ENCODE results near the gene MYO9A. TPM values are rescaled to one million over a fixed set of nuclear protein-coding genes. Genes with fewer than 3 reads are reported as not detected.

Gene MYO9A
- total RNA-seq = 10 to 100 TPM; 32.8 to 35.8 (median 34.7) TPM
- 4.9 TPM for polyA plus RNA-seq
- long read RNA-seq, donor 1, partial matches to known transcripts = 4 of 8 reads
- long read RNA-seq, donor 1, other reads (novel, unspliced or antisense) = 4 of 8 reads
- long read RNA-seq, donor 2, partial matches to known transcripts = 2 of 5 reads
- long read RNA-seq, donor 2, other reads (novel, unspliced or antisense) = 3 of 5 reads
- long read RNA-seq, donor 3, full-length matches to known transcripts = 2 of 34 reads
- long read RNA-seq, donor 3, partial matches to known transcripts = 16 of 34 reads
- long read RNA-seq, donor 3, other reads (novel, unspliced or antisense) = 16 of 34 reads
- long read RNA-seq, donor 4, partial matches to known transcripts = 0 of 2 reads
- long read RNA-seq, donor 4, other reads (novel, unspliced or antisense) = 2 of 2 reads

DNA sequence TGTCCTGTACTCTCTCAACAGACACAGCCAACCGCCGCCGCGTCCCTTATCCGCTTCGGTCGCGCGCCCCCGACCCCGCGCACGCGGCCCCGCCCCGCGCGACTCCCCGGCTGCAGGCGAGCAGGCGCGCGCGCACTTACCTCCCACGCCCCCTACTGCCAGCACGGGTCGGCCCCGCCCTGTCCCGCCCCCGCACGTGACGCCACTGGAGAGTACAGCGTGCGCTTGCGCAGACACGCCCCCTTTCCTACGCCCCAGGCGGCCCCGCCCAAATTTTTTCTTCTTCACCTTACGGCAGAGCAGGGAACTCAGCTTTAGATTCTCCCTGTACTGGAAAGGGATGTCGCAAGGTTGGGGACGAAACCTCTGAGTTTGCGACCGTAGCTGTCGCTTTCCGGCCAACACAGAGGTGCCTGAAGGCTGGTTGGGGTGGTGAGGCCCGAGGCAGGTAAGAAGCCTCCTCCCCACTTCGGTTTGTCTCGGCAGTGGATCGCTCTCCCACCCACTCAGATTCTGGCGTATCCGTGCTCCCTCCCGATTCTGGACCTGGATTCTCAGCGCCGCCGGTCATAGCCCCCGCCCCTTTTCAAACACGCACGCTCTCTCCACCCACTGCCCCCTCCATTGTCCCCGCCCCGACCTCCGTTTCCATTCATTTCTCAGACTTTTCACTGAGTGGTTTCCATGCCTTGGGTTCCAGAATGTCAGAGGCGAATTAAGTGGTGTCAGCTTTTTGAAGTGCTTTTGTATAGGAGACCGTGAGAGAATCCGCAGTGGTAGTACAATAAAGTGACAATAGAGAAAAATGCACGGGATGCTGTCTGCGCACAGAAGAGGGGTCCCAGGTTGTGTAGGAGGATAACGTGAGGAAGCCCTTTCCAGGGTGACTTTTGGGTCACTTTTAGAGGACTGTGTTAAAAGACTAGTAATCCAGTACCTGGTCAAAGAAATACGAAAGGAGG is at the start of gene MYO9A, which contains the start of gene SENP8:
TSS of gene MYO9A (minus strand) at position 134 of the 962 bp plus-strand sequence. CDS start 71,587 bp downstream, outside the sequence.
TSS of gene SENP8 (plus strand) at position 387 of the 962 bp plus-strand sequence. CDS start 21,221 bp downstream, outside the sequence.
- Histone ChIP-seq H3K4me3 (ENCODE audit: low read length) (peak within 1 kb of the TSS; percentile 82), H3K4me1 (ENCODE audit: control insufficient read depth, insufficient read depth, low read length) (no peaks in the 10 kb centered on the region), H3K9me3 (ENCODE audit: control insufficient read depth, low read length) (no peaks in the 10 kb centered on the region), H3K27me3 (ENCODE audit: control insufficient read depth, insufficient read depth) (no peaks in the 10 kb centered on the region), H3K27ac (ENCODE audit: low read length) (peak within 1 kb of the TSS; percentile 98)
- DNase-seq (peak; percentile 97 to 99 (median 99)), ATAC-seq (peak; percentile 93 to 94)
- WGBS = under 1% methylated on average over 69 of the region's 69 CpGs
- intact Hi-C loops (cut with DNase I) = no loop called here

DNA sequence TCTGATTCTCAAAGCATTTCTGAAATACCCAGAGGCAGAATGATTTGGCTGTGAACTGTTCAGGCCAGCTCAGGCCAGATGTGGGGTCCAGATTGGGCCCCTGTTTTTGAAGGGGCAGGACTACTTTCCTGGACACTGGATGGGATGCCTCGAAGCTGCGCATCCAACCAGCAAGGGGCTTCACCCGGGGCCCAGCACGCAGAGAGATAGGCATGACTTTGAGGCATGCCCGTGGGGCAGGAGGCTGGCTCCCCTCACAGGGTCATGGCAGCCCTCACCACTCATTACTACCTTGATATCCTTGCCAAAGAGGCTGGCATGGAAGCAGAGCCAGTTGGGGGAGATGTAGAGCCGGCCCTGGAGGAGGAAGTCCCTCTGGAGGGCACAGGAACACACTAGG is 49.5 kb upstream of the MYO9A start:
- no peaks in the 10 kb centered on the region for H3K4me1 ChIP-seq (ENCODE audit: control insufficient read depth, insufficient read depth, low read length)
- 77% methylated on average over 6 of the region's 6 CpGs for WGBS
- H3K27ac ChIP-seq (ENCODE audit: low read length) = no peak overlapping the region
- no peak for DNase-seq
- intact Hi-C loops (cut with DNase I) = no loop called here
- no peak overlapping the region for H3K4me3 ChIP-seq (ENCODE audit: low read length)
- H3K27me3 ChIP-seq (ENCODE audit: control insufficient read depth, insufficient read depth) = no peaks in the 10 kb centered on the region
- H3K9me3 ChIP-seq (ENCODE audit: control insufficient read depth, low read length) = no peaks in the 10 kb centered on the region
- ATAC-seq = no peak

DNA sequence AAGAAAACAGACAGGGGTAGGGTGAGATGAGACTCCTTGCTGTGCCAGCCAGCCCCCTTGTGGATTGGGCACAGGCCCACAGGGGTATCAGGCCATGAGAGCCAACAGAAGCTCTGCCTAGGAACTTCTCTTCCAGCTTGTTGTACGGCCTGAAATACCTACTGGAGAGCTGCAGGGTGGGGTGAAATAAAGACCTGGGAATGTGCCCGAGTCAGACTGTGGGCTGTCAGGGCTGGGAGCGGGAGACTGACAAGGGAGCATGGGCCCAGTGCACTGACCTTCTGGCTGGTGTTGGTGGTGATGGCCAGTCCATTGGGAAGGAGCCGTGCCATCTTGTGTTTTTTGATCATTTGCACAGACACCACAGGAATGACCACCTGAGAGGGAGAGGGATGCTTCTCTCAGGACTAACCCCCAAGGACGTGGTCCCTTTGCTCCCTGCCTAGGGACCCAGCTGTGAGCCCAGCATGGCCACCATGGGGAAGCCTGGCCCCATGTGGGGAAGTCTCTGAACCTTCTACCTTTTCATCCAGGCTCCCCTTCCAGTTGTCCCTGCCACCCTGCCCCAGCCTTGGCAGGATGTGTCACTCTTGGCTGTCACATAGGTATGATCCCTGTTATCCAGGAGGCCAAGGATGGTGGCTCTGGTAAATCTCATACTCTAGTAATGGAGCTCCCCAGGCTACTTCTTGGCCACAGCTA is 48.9 kb upstream of the MYO9A start:
- Histone ChIP-seq H3K27me3 (ENCODE audit: control insufficient read depth, insufficient read depth) (no peaks in the 10 kb centered on the region), H3K4me1 (ENCODE audit: control insufficient read depth, insufficient read depth, low read length) (no peaks in the 10 kb centered on the region), H3K9me3 (ENCODE audit: control insufficient read depth, low read length) (no peaks in the 10 kb centered on the region), H3K27ac (ENCODE audit: low read length) (no peak overlapping the region), H3K4me3 (ENCODE audit: low read length) (no peak overlapping the region)
- DNase-seq (no peak), ATAC-seq (no peak)
- WGBS = 88% methylated on average over 5 of the region's 5 CpGs
- intact Hi-C loops (cut with DNase I) = no loop called here

DNA sequence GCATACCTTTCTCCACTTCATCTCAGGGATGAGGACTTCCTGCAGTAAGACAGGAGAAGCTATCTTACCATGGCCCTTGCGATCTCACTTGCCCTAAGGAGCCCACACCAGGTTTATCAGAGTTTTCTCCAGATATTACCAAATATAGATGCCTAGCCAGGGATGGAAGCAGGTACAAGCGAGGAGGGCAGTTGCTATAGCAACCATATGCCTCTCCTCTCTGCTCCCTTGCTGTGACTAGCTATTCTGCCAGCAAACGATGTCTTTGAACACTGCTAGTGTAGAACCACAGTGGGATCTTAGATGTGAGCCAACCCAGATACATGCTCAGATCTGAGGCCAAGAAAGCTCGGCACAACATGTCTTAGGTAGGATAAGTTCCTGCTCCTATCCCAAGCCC is 45.8 kb upstream of the MYO9A start:
- DNase-seq = no peak
- WGBS = 82% methylated on average over 4 of the region's 4 CpGs
- Histone ChIP-seq H3K27me3 (ENCODE audit: control insufficient read depth, insufficient read depth) (no peaks in the 10 kb centered on the region), H3K4me3 (ENCODE audit: low read length) (no peak overlapping the region), H3K9me3 (ENCODE audit: control insufficient read depth, low read length) (no peaks in the 10 kb centered on the region), H3K27ac (ENCODE audit: low read length) (no peak overlapping the region), H3K4me1 (ENCODE audit: control insufficient read depth, insufficient read depth, low read length) (no peaks in the 10 kb centered on the region)
- intact Hi-C loops (cut with DNase I) = no loop called here
- no peak for ATAC-seq

- Histone ChIP-seq H3K4me1 (ENCODE audit: control insufficient read depth, insufficient read depth, low read length) (no peaks in the 10 kb centered on the region), H3K4me3 (ENCODE audit: low read length) (no peak overlapping the region), H3K9me3 (ENCODE audit: control insufficient read depth, low read length) (no peaks in the 10 kb centered on the region), H3K27ac (ENCODE audit: low read length) (no peak overlapping the region), H3K27me3 (ENCODE audit: control insufficient read depth, insufficient read depth) (no peaks in the 10 kb centered on the region)
- no peak for ATAC-seq
- 90% methylated on average over 5 of the region's 5 CpGs for WGBS
- no peak for DNase-seq
- intact Hi-C loops (cut with DNase I) = no loop called here
These were observed 44.6 kb upstream of the MYO9A start for GRCh38 chr15:72162569-72162968.

DNA sequence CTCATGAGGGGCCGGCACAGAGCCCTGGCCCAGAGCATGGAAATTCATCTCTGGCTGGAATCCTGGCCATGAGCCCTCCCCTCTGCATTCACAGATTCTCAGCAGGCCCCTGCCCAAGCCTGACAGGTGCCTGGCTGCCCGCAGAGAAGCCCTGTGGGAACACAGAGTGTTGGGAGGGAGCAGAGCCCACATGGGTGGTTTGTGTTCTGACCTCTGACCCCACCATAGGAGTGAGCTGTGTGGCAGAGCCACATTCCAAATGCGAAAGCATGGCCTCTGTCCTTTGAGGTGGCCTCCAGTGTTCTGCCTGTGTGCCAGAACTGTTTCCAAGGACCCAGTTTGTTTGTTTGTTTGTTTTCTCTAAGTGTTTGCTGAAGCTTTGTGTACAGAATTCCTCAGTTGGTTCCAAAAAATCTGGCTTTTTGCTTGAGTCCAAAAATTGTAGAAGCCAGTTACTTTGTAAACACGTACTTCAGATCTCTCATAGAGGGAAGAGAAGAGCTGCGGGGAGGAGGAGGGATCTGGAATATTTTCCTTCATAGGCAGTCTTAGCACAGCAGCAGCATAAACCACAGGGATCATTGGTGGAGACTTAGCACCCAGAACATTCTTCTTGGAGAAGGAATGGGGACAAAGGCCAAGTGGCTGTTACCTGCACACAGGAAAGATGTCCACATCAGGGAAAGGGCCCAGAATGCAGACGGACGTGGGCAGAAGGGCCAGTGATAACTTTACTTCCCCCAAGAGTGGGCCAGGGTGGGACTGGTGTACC is 43.6 kb upstream of the MYO9A start:
- ATAC-seq = peak in 1 of 2 donors; percentile 26
- H3K9me3 ChIP-seq (ENCODE audit: control insufficient read depth, low read length) = no peaks in the 10 kb centered on the region

GRCh38 chr15:72160696-72161245 is 42.8 kb upstream of the MYO9A start:
- H3K27ac ChIP-seq (ENCODE audit: low read length) = no peak overlapping the region

More for the DNA sequence above, 43.6 kb upstream of the MYO9A start:
- no peaks in the 10 kb centered on the region for H3K4me1 ChIP-seq (ENCODE audit: control insufficient read depth, insufficient read depth, low read length)
- no peaks in the 10 kb centered on the region for H3K27me3 ChIP-seq (ENCODE audit: control insufficient read depth, insufficient read depth)
- H3K27ac ChIP-seq (ENCODE audit: low read length) = no peak overlapping the region
- WGBS = 75% methylated on average over 7 of the region's 7 CpGs
- no peak overlapping the region for H3K4me3 ChIP-seq (ENCODE audit: low read length)
- intact Hi-C loops (cut with DNase I) = no loop called here
- no peak for DNase-seq

GRCh38 chr15:72156928-72157327 is 39.0 kb upstream of the MYO9A start:
- H3K9me3 ChIP-seq (ENCODE audit: control insufficient read depth, low read length) = no peaks in the 10 kb centered on the region
- intact Hi-C loops (cut with DNase I) = loop anchor here in 2 of 4 donors (10.0 kb wide), 2 partner anchors 372 to 412 kb away; no protein-coding TSS in a partner anchor
- no peaks in the 10 kb centered on the region for H3K4me1 ChIP-seq (ENCODE audit: control insufficient read depth, insufficient read depth, low read length)
- no peak overlapping the region for H3K27ac ChIP-seq (ENCODE audit: low read length)
- 90% methylated on average over 2 of the region's 2 CpGs for WGBS
- H3K27me3 ChIP-seq (ENCODE audit: control insufficient read depth, insufficient read depth) = no peaks in the 10 kb centered on the region
- H3K4me3 ChIP-seq (ENCODE audit: low read length) = no peak overlapping the region
- DNase-seq (no peak), ATAC-seq (no peak)

More at GRCh38 chr15:72160696-72161245, 42.8 kb upstream of the MYO9A start:
- WGBS = 87% methylated on average over 5 of the region's 5 CpGs
- DNase-seq (no peak), ATAC-seq (no peak)
- Histone ChIP-seq H3K4me3 (ENCODE audit: low read length) (no peak overlapping the region), H3K9me3 (ENCODE audit: control insufficient read depth, low read length) (no peaks in the 10 kb centered on the region), H3K27me3 (ENCODE audit: control insufficient read depth, insufficient read depth) (no peaks in the 10 kb centered on the region), H3K4me1 (ENCODE audit: control insufficient read depth, insufficient read depth, low read length) (no peaks in the 10 kb centered on the region)
- intact Hi-C loops (cut with DNase I) = no loop called here

DNA sequence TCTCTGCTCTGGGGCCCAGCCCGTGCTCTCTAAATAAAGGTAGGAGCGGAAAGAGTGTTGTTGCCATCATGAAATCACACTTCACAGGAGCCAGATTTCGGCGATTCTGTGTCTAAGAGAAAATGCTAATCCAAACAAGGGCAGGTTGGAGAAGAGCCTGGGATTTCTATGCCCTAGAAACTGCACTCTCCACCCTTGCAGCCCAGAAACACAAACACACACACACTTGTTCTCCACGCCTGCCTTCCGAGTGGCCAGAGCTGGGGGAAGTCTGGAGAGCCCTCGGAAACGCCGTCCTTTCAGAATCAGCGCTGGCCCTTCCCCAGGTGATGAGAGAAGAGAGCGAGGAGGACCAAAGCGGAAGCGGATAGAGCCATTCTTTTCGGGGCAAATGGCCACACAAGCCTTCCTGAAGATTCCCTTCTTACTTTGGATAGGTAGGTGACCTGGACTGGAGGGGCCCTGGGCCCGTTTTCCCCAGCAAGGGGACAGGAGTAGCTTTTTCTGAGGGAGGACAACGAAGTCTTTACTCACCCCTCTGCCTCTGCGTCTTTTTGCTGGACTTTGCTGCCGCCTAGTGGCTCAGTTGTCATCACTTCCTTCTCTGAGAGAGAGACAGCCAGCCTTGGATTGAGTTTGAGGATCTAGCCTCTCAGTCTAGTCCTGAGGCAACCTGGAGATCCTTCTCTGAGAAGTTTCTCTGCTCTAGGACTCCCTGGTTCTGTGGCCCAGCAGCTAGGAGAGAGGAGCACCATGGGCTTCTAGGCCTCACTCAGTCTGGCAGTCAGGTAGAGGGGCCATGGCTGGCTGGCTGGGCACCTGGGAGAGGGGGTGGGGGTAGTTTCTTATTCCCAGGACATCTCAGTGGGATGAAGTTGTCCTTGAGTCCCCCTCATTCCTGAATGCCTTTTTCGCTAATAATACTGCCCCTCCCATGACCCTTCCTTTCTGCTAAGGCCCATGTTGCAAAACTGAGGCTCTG is 38.0 kb upstream of the MYO9A start:
- H3K27ac ChIP-seq (ENCODE audit: low read length) = no peak overlapping the region
- DNase-seq = peak; percentile 81 to 93 (median 92)
- H3K9me3 ChIP-seq (ENCODE audit: control insufficient read depth, low read length) = no peaks in the 10 kb centered on the region

More for the DNA sequence above, 38.0 kb upstream of the MYO9A start:
- ATAC-seq = peak; percentile 92 to 94
- Histone ChIP-seq H3K4me3 (ENCODE audit: low read length) (peak overlapping the region; percentile 50), H3K4me1 (ENCODE audit: control insufficient read depth, insufficient read depth, low read length) (no peaks in the 10 kb centered on the region), H3K27me3 (ENCODE audit: control insufficient read depth, insufficient read depth) (no peaks in the 10 kb centered on the region)
- intact Hi-C loops (cut with DNase I) = loop anchor here in 2 of 4 donors (10.0 kb wide), 2 partner anchors 371 to 411 kb away; no protein-coding TSS in a partner anchor
- WGBS = 4% methylated on average over 19 of the region's 19 CpGs
